ENCODE measurements around the gene EFCAB9.
"Not testable (repeated sequence)": the region's sequence is repeated elsewhere in the genome, so short reads cannot be mapped to it uniquely, and the experiment has no call there.

EFCAB9 gene

GRCh38 chr5:172193872-172194271, at the start of gene EFCAB9:
EFCAB9 (plus strand) TSS chr5:172194172; CDS start chr5:172194173, 1 bp downstream.
- no peaks in the 10 kb centered on the region; the same call in 1 of the 2 replicates for H3K4me1 ChIP-seq (ENCODE audit: insufficient read depth, low read length)
- H3K9ac ChIP-seq (ENCODE audit: low read depth, low read length) = no peak within 1 kb of the TSS
- H3K36me3 ChIP-seq (ENCODE audit: insufficient read depth, low read length) = no peaks in the 10 kb centered on the region
- H3K9me3 ChIP-seq (ENCODE audit: control insufficient read depth, insufficient read depth, low read length) = peaks cover 4% of the 10 kb centered on the region; the same call in 1 of the 2 replicates

GRCh38 chr5:172144291-172144815, 49.6 kb upstream of the EFCAB9 start:
- Histone ChIP-seq H3K4me1 (ENCODE audit: insufficient read depth, low read length) (peaks cover 17% of the 10 kb centered on the region), H3K36me3 (ENCODE audit: insufficient read depth, low read length) (no peaks in the 10 kb centered on the region), H3K9me3 (ENCODE audit: control insufficient read depth, insufficient read depth, low read length) (no peaks in the 10 kb centered on the region), H3K9ac (ENCODE audit: low read depth, low read length) (no peak overlapping the region)

GRCh38 chr5:172144931-172145869, 48.8 kb upstream of the EFCAB9 start:
- Histone ChIP-seq H3K4me1 (ENCODE audit: insufficient read depth, low read length) (peaks cover 17% of the 10 kb centered on the region), H3K36me3 (ENCODE audit: insufficient read depth, low read length) (no peaks in the 10 kb centered on the region)

GRCh38 chr5:172145870-172146747, 47.9 kb upstream of the EFCAB9 start:
- Histone ChIP-seq H3K4me1 (ENCODE audit: insufficient read depth, low read length) (peaks cover 17% of the 10 kb centered on the region), H3K9me3 (ENCODE audit: control insufficient read depth, insufficient read depth, low read length) (no peaks in the 10 kb centered on the region), H3K9ac (ENCODE audit: low read depth, low read length) (no peak overlapping the region), H3K36me3 (ENCODE audit: insufficient read depth, low read length) (no peaks in the 10 kb centered on the region)

More at GRCh38 chr5:172144931-172145869, 48.8 kb upstream of the EFCAB9 start:
- Histone ChIP-seq H3K9ac (ENCODE audit: low read depth, low read length) (no peak overlapping the region), H3K9me3 (ENCODE audit: control insufficient read depth, insufficient read depth, low read length) (no peaks in the 10 kb centered on the region)

- H3K9ac ChIP-seq (ENCODE audit: low read depth, low read length) = no peak overlapping the region
- H3K4me1 ChIP-seq (ENCODE audit: insufficient read depth, low read length) = peaks cover 17% of the 10 kb centered on the region
- no peaks in the 10 kb centered on the region; the same call in 1 of the 2 replicates for H3K36me3 ChIP-seq (ENCODE audit: insufficient read depth, low read length)
- no peaks in the 10 kb centered on the region for H3K9me3 ChIP-seq (ENCODE audit: control insufficient read depth, insufficient read depth, low read length)
These were observed 47.3 kb upstream of the EFCAB9 start for GRCh38 chr5:172146748-172147092.

GRCh38 chr5:172147857-172148256, 46.1 kb upstream of the EFCAB9 start:
- peaks cover 17% of the 10 kb centered on the region for H3K4me1 ChIP-seq (ENCODE audit: insufficient read depth, low read length)

GRCh38 chr5:172148381-172148780, 45.6 kb upstream of the EFCAB9 start:
- Histone ChIP-seq H3K9ac (ENCODE audit: low read depth, low read length) (no peak overlapping the region), H3K36me3 (ENCODE audit: insufficient read depth, low read length) (no peaks in the 10 kb centered on the region; the same call in 1 of the 2 replicates)

More at GRCh38 chr5:172147857-172148256, 46.1 kb upstream of the EFCAB9 start:
- Histone ChIP-seq H3K9me3 (ENCODE audit: control insufficient read depth, insufficient read depth, low read length) (no peaks in the 10 kb centered on the region), H3K36me3 (ENCODE audit: insufficient read depth, low read length) (no peaks in the 10 kb centered on the region; the same call in 1 of the 2 replicates), H3K9ac (ENCODE audit: low read depth, low read length) (no peak overlapping the region)

GRCh38 chr5:172149073-172149472, 44.9 kb upstream of the EFCAB9 start:
- H3K36me3 ChIP-seq (ENCODE audit: insufficient read depth, low read length) = no peaks in the 10 kb centered on the region; the same call in none of the 2 replicates
- H3K9me3 ChIP-seq (ENCODE audit: control insufficient read depth, insufficient read depth, low read length) = no peaks in the 10 kb centered on the region
- no peak overlapping the region for H3K9ac ChIP-seq (ENCODE audit: low read depth, low read length)
- H3K4me1 ChIP-seq (ENCODE audit: insufficient read depth, low read length) = peaks cover 11% of the 10 kb centered on the region

More at GRCh38 chr5:172148381-172148780, 45.6 kb upstream of the EFCAB9 start:
- Histone ChIP-seq H3K4me1 (ENCODE audit: insufficient read depth, low read length) (peaks cover 17% of the 10 kb centered on the region), H3K9me3 (ENCODE audit: control insufficient read depth, insufficient read depth, low read length) (no peaks in the 10 kb centered on the region)

GRCh38 chr5:172149481-172149880, 44.5 kb upstream of the EFCAB9 start:
- H3K4me1 ChIP-seq (ENCODE audit: insufficient read depth, low read length); H3K36me3 ChIP-seq (ENCODE audit: insufficient read depth, low read length); H3K9ac ChIP-seq (ENCODE audit: low read depth, low read length); H3K9me3 ChIP-seq (ENCODE audit: control insufficient read depth, insufficient read depth, low read length): not testable (repeated sequence)

GRCh38 chr5:172150514-172151425, 43.2 kb upstream of the EFCAB9 start:
- Histone ChIP-seq H3K9ac (ENCODE audit: low read depth, low read length) (no peak overlapping the region), H3K9me3 (ENCODE audit: control insufficient read depth, insufficient read depth, low read length) (no peaks in the 10 kb centered on the region), H3K36me3 (ENCODE audit: insufficient read depth, low read length) (no peaks in the 10 kb centered on the region; the same call in none of the 2 replicates), H3K4me1 (ENCODE audit: insufficient read depth, low read length) (no peaks in the 10 kb centered on the region; the same call in 1 of the 2 replicates)

GRCh38 chr5:172151661-172152210, 42.2 kb upstream of the EFCAB9 start:
- Histone ChIP-seq H3K4me1 (ENCODE audit: insufficient read depth, low read length) (no peaks in the 10 kb centered on the region; the same call in 1 of the 2 replicates), H3K9me3 (ENCODE audit: control insufficient read depth, insufficient read depth, low read length) (no peaks in the 10 kb centered on the region), H3K36me3 (ENCODE audit: insufficient read depth, low read length) (no peaks in the 10 kb centered on the region; the same call in none of the 2 replicates), H3K9ac (ENCODE audit: low read depth, low read length) (no peak overlapping the region)

GRCh38 chr5:172153695-172154094, 40.3 kb upstream of the EFCAB9 start:
- no peaks in the 10 kb centered on the region; the same call in 1 of the 2 replicates for H3K4me1 ChIP-seq (ENCODE audit: insufficient read depth, low read length)
- no peaks in the 10 kb centered on the region for H3K9me3 ChIP-seq (ENCODE audit: control insufficient read depth, insufficient read depth, low read length)
- no peak overlapping the region for H3K9ac ChIP-seq (ENCODE audit: low read depth, low read length)
- H3K36me3 ChIP-seq (ENCODE audit: insufficient read depth, low read length) = no peaks in the 10 kb centered on the region; the same call in none of the 2 replicates

- H3K36me3 ChIP-seq (ENCODE audit: insufficient read depth, low read length); H3K4me1 ChIP-seq (ENCODE audit: insufficient read depth, low read length); H3K9ac ChIP-seq (ENCODE audit: low read depth, low read length); H3K9me3 ChIP-seq (ENCODE audit: control insufficient read depth, insufficient read depth, low read length): not testable (repeated sequence)
These were observed 38.9 kb upstream of the EFCAB9 start for GRCh38 chr5:172155101-172155500.

All from ES-I3 (cell line).